PC-9 (cell line): ENCODE data around the gene KRT77. TPM values are rescaled to one million over a fixed set of nuclear protein-coding genes. Genes with fewer than 3 reads are reported as not detected.

Source experiments
- BruUV-seq: library from RNA; stranded (reverse); fragments of 400-500 nt; replicated peaks from 2 replicates; lab custom pipeline; 2021; lab: Mats Ljungman, UMichigan
- CTCF ChIA-PET: fragments of 300-600 bp; sonication (Branson Sonifier 250); formaldehyde crosslinking; loops from one replicate; lab custom pipeline; 2022; ENCODE audit warnings: antibody characterized with exemption; lab: Charles Lee
- POLR2A ChIA-PET: fragments of 300-600 bp; sonication (Branson Sonifier 250); formaldehyde crosslinking; loops from one replicate; lab custom pipeline; 2022; ENCODE audit warnings: antibody characterized with exemption; ENCODE audit not compliant: unreplicated experiment; lab: Charles Lee
- DNase-seq, 2 experiments: peaks; one replicate each; pipeline versions ENCODE4 v3.0.0 to v3.0.0-alpha.2; 2015 to 2022; ENCODE audit warnings: mixed read lengths in 1 of 2
- H2AFZ ChIP-seq: fragments of 200-600 bp; sonication (generic); 2 replicates; pipeline ENCODE4 v1.8.1; 2017; ENCODE audit warnings: antibody characterized with exemption
- H3F3A ChIP-seq: fragments of 200-600 bp; sonication (generic); 2 replicates; pipeline ENCODE4 v1.8.1; 2017; ENCODE audit warnings: antibody characterized with exemption, mild to moderate bottlenecking, low read depth; ENCODE audit not compliant: insufficient read depth
- H3K27ac ChIP-seq: fragments of 200-600 bp; sonication (generic); 2 replicates; pipeline ENCODE4 v1.6.1; 2016; ENCODE audit warnings: mixed run types
- H3K27me3 ChIP-seq: fragments of 200-600 bp; sonication (generic); 2 replicates; pipeline ENCODE4 v1.6.1; 2016; ENCODE audit warnings: low read depth, mixed run types; ENCODE audit not compliant: insufficient read depth
- H3K36me3 ChIP-seq: fragments of 200-600 bp; sonication (generic); 2 replicates; pipeline ENCODE4 v1.6.1; 2016; ENCODE audit warnings: low read depth, mixed run types
- H3K4me1 ChIP-seq: fragments of 200-600 bp; sonication (generic); replicated peaks from 2 replicates; pipeline ENCODE4 v1.6.1; 2016; ENCODE audit warnings: mixed run types; ENCODE audit not compliant: insufficient read depth
- H3K4me2 ChIP-seq: fragments of 200-600 bp; sonication (generic); 2 replicates; pipeline ENCODE4 v1.6.1; 2017; ENCODE audit warnings: mixed run types
- H3K4me3 ChIP-seq: fragments of 200-600 bp; sonication (generic); 2 replicates; pipeline ENCODE4 v1.6.1; 2016; ENCODE audit warnings: mixed run types
- H3K79me2 ChIP-seq: fragments of 200-600 bp; sonication (generic); 2 replicates; pipeline ENCODE4 v1.6.1; 2017; ENCODE audit warnings: low read depth, mixed run types
- H3K9me2 ChIP-seq: fragments of 200-600 bp; sonication (generic); 2 replicates; pipeline ENCODE4 v1.8.1; 2017; ENCODE audit warnings: mild to moderate bottlenecking; ENCODE audit not compliant: insufficient read depth
- H3K9me3 ChIP-seq: fragments of 200-600 bp; sonication (generic); 2 replicates; pipeline ENCODE4 v1.8.1; 2016; ENCODE audit warnings: low read depth; ENCODE audit not compliant: insufficient read depth
- H4K20me1 ChIP-seq: fragments of 200-600 bp; sonication (generic); 2 replicates; pipeline ENCODE4 v1.8.1; 2017; ENCODE audit not compliant: insufficient read depth
- CTCF ChIP-seq: fragments of 200-600 bp; sonication (generic); conservative IDR thresholded peaks from 2 replicates; pipeline ENCODE4 v1.6.1; 2017; ENCODE audit warnings: mixed run types, antibody characterized with exemption, mild to moderate bottlenecking, moderate library complexity
- EZH2 ChIP-seq: fragments of 200-600 bp; sonication (generic); IDR thresholded peaks from 2 replicates; pipeline ENCODE4 v1.8.0; 2017; ENCODE audit warnings: antibody characterized with exemption, low read depth
- intact Hi-C: fragments of 100-400 bp; cut with micrococcal nuclease; formaldehyde crosslinking; loops from one replicate; pipeline ENCODE4 v1.10.0; 2022; ENCODE audit not compliant: unreplicated experiment
- total RNA-seq: library from RNA; stranded (reverse); gene quantifications from 2 replicates; pipeline ENCODE4 v1.2.3, GENCODE V29; 2021

Gene KRT77
- total RNA-seq, 1 experiment from 2014 or later: not detected

GRCh38 chr12:52673713-52674432 lies 29.5 kb downstream of the KRT77 start:
- POLR2A ChIA-PET: no interaction called here
- H3F3A ChIP-seq: peaks cover 30% of the 10 kb centered on the region
- H2AFZ ChIP-seq: no peak overlapping the region
- H4K20me1 ChIP-seq: no peaks in the 10 kb centered on the region
- intact Hi-C loops: loop anchor here (2.0 to 5.0 kb wide), 4 partner anchors 152 to 527 kb away; partner anchors contain the start of gene KRT5
- no peak for DNase-seq
- no peaks in the 10 kb centered on the region for H3K27me3 ChIP-seq
- H3K4me1 ChIP-seq: peaks cover 35% of the 10 kb centered on the region
- TF ChIP-seq CTCF: no peak
- TF ChIP-seq EZH2: no peak
- BruUV-seq: no TSS peak
- no peak overlapping the region for H3K4me2 ChIP-seq
- no peaks in the 10 kb centered on the region for H3K9me3 ChIP-seq
- no peaks in the 10 kb centered on the region for H3K79me2 ChIP-seq
- no peaks in the 10 kb centered on the region for H3K9me2 ChIP-seq
- CTCF ChIA-PET: no interaction called here
- no peak overlapping the region for H3K4me3 ChIP-seq
- no peaks in the 10 kb centered on the region for H3K36me3 ChIP-seq
- no peak overlapping the region for H3K27ac ChIP-seq

GRCh38 chr12:52673217-52673616 lies 30.1 kb downstream of the KRT77 start:
- DNase-seq: peak in 1 of 2 experiments; percentile 53
- Histone ChIP-seq H3K4me1 (peaks cover 35% of the 10 kb centered on the region), H3F3A (peaks cover 30% of the 10 kb centered on the region), H3K27ac (peak overlapping the region; percentile 85), H3K27me3 (no peaks in the 10 kb centered on the region), H3K4me3 (no peak overlapping the region), H3K79me2 (no peaks in the 10 kb centered on the region), H3K9me3 (no peaks in the 10 kb centered on the region), H3K36me3 (no peaks in the 10 kb centered on the region), H3K9me2 (no peaks in the 10 kb centered on the region), H4K20me1 (no peaks in the 10 kb centered on the region), H3K4me2 (peak overlapping the region; percentile 42; the same call in 1 of the 2 replicates), H2AFZ (no peak overlapping the region)
- ChIA-PET POLR2A (interaction anchor here (0.6 to 1.3 kb wide), 3 partner anchors 18 to 526 kb away, joined by 3 to 7 read pairs (median 3); no protein-coding TSS in a partner anchor), CTCF (no interaction called here)
- intact Hi-C loops: loop anchor here (2.0 to 5.0 kb wide), 4 partner anchors 151 to 526 kb away; partner anchors contain the start of gene KRT5
- TF ChIP-seq EZH2 (no peak), CTCF (no peak)
- no TSS peak for BruUV-seq

GRCh38 chr12:52672321-52672933 lies 30.9 kb downstream of the KRT77 start:
- Histone ChIP-seq H4K20me1 (no peaks in the 10 kb centered on the region), H3F3A (peaks cover 30% of the 10 kb centered on the region), H3K36me3 (no peaks in the 10 kb centered on the region), H2AFZ (no peak overlapping the region), H3K4me2 (peak overlapping the region; percentile 42), H3K9me3 (no peaks in the 10 kb centered on the region; the same call in 1 of the 2 replicates), H3K79me2 (no peaks in the 10 kb centered on the region), H3K27ac (peak overlapping the region; percentile 86), H3K9me2 (no peaks in the 10 kb centered on the region), H3K4me1 (peaks cover 35% of the 10 kb centered on the region), H3K4me3 (no peak overlapping the region), H3K27me3 (no peaks in the 10 kb centered on the region)
- ChIA-PET POLR2A (interaction anchor here (0.6 to 1.3 kb wide), 9 partner anchors 15 to 643 kb away, joined by 3 to 13 read pairs (median 3); no protein-coding TSS in a partner anchor), CTCF (interaction anchor here (0.6 to 1.1 kb wide), 2 partner anchors 207 to 208 kb away, joined by 3 read pairs; no protein-coding TSS in a partner anchor)
- BruUV-seq: no TSS peak
- no peak for TF ChIP-seq EZH2
- TF ChIP-seq CTCF: no peak
- intact Hi-C loops: loop anchor here (1.0 to 5.0 kb wide), 6 partner anchors 127 to 525 kb away; partner anchors contain the start of gene KRT5
- peak; percentile 55 to 98 for DNase-seq
